Uterus (tissue), 4 donors: ENCODE measurements around the gene KIF26B. TPM values are rescaled to one million over a fixed set of nuclear protein-coding genes. Genes with fewer than 3 reads are reported as not detected.

Source experiments
- DNase-seq, 2 donors: peaks; one replicate each; pipeline ENCODE4 v3.0.0-alpha.2; 2019 to 2020
- H3K27ac ChIP-seq, 2 donors: fragments of 200-600 bp; sonication (generic); 1 replicate in 1 of 2; 2 replicates in 1 of 2; pipeline ENCODE4 v1.5.1; 2016 to 2018
- H3K27me3 ChIP-seq, 2 donors: fragments of 200-600 bp; sonication (generic); one replicate each; pipeline ENCODE4 v1.5.1; 2018 to 2019; ENCODE audit warnings: control low read depth in 1 of 2
- H3K36me3 ChIP-seq, 2 donors: fragments of 200-600 bp; sonication (generic); one replicate each; pipeline ENCODE4 v1.5.1; 2019; ENCODE audit warnings: control low read depth in 1 of 2
- H3K4me1 ChIP-seq, 2 donors: fragments of 200-600 bp; sonication (generic); one replicate each; pipeline ENCODE4 v1.5.1; 2018 to 2019; ENCODE audit warnings: control low read depth in 1 of 2
- H3K4me3 ChIP-seq, 2 donors: fragments of 200-600 bp; sonication (generic); 1 replicate in 1 of 2; 2 replicates in 1 of 2; pipeline ENCODE4 v1.5.1; 2018 to 2019; ENCODE audit warnings: mild to moderate bottlenecking in 1 of 2
- H3K9me3 ChIP-seq, 2 donors: fragments of 200-600 bp; sonication (generic); one replicate each; pipeline ENCODE4 v1.5.1; 2019; ENCODE audit warnings: control low read depth in 1 of 2
- CTCF ChIP-seq, 4 experiments: fragments of 200-600 bp in 2 of 4; fragments of 450-650 bp in 2 of 4; sonication (generic) in 2 of 4; IDR thresholded peaks; one replicate each; pipeline ENCODE4 v1.5.1; 2016 to 2019; ENCODE audit warnings: antibody characterized with exemption in 4 of 4, mild to moderate bottlenecking in 2 of 4, moderate library complexity in 1 of 4
- POLR2A ChIP-seq, 2 donors: fragments of 450-650 bp; IDR thresholded peaks; one replicate each; pipeline ENCODE4 v1.6.1; 2016; ENCODE audit warnings: antibody characterized with exemption in 2 of 2, mild to moderate bottlenecking in 1 of 2, moderate library complexity in 1 of 2
- intact Hi-C: fragments of 100-400 bp; cut with DNase I; formaldehyde crosslinking; loops from one replicate; pipeline ENCODE4 v1.15.1; 2023; ENCODE audit warnings: low total_unique reads
- total RNA-seq, 4 donors: library from RNA; depleted of rRNA in 3 of 4; stranded (reverse); fragments of >200 nt in 3 of 4; gene quantifications; one replicate each; pipeline versions ENCODE4 v1.1.0 to v1.2.4, GENCODE V29; 2014 to 2023
- donor health status: DM: yes; HTN: yes; CAD: no.

The KIF26B gene
- total RNA-seq, 4 donors from 2014 or later = 0.27 to 17.4 (median 1.3) TPM; not detected in 1

GRCh38 chr1:245404952-245405351, 250.2 kb downstream of the KIF26B start:
- Histone ChIP-seq H3K27me3 (no peaks in the 10 kb centered on the region), H3K9me3 (no peaks in the 10 kb centered on the region), H3K36me3 (no peaks in the 10 kb centered on the region), H3K4me1 (peaks cover 0 to 6% of the 10 kb centered on the region in 2 donors), H3K27ac (no peak overlapping the region), H3K4me3 (no peak overlapping the region)
- TF ChIP-seq CTCF (IDR thresholded peaks at IDR 0.05) = no peak
- no peak for TF ChIP-seq POLR2A (IDR thresholded peaks at IDR 0.05)
- no peak for DNase-seq
- intact Hi-C loops = no loop called here

- Histone ChIP-seq H3K4me1 (peaks cover 0 to 6% of the 10 kb centered on the region in 2 donors), H3K4me3 (no peak overlapping the region), H3K27ac (no peak overlapping the region), H3K9me3 (no peaks in the 10 kb centered on the region), H3K27me3 (no peaks in the 10 kb centered on the region), H3K36me3 (no peaks in the 10 kb centered on the region)
- intact Hi-C loops = no loop called here
- no peak for DNase-seq
- no peak for TF ChIP-seq POLR2A (IDR thresholded peaks at IDR 0.05)
- TF ChIP-seq CTCF (IDR thresholded peaks at IDR 0.05) = no peak
These were observed 251.6 kb downstream of the KIF26B start for GRCh38 chr1:245406426-245406825.

- peaks cover 0 to 6% of the 10 kb centered on the region in 2 donors for H3K4me1 ChIP-seq
- no peak for TF ChIP-seq CTCF (IDR thresholded peaks at IDR 0.05)
- TF ChIP-seq POLR2A (IDR thresholded peaks at IDR 0.05) = no peak
- H3K27ac ChIP-seq = no peak overlapping the region
- H3K4me3 ChIP-seq = no peak overlapping the region
- DNase-seq = no peak
- H3K9me3 ChIP-seq = no peaks in the 10 kb centered on the region
- no peaks in the 10 kb centered on the region for H3K27me3 ChIP-seq
- intact Hi-C loops = no loop called here
- H3K36me3 ChIP-seq = no peaks in the 10 kb centered on the region
These were observed 253.2 kb downstream of the KIF26B start for GRCh38 chr1:245407983-245408382.

- DNase-seq = peak in 1 of 2 donors; percentile 15
- no peak overlapping the region for H3K4me3 ChIP-seq
- H3K4me1 ChIP-seq = peaks cover 0 to 6% of the 10 kb centered on the region in 2 donors
- H3K36me3 ChIP-seq = no peaks in the 10 kb centered on the region
- H3K27ac ChIP-seq = no peak overlapping the region
- H3K9me3 ChIP-seq = no peaks in the 10 kb centered on the region
- H3K27me3 ChIP-seq = no peaks in the 10 kb centered on the region
- TF ChIP-seq CTCF (IDR thresholded peaks at IDR 0.05) = no peak
- no peak for TF ChIP-seq POLR2A (IDR thresholded peaks at IDR 0.05)
- intact Hi-C loops = no loop called here
These were observed 254.8 kb downstream of the KIF26B start for GRCh38 chr1:245409341-245410195.

GRCh38 chr1:245411245-245412036, 256.7 kb downstream of the KIF26B start:
- intact Hi-C loops = no loop called here

More at GRCh38 chr1:245411245-245412036, 256.7 kb downstream of the KIF26B start:
- Histone ChIP-seq H3K9me3 (no peaks in the 10 kb centered on the region), H3K36me3 (no peaks in the 10 kb centered on the region), H3K4me1 (peaks cover 0 to 6% of the 10 kb centered on the region in 2 donors), H3K4me3 (no peak overlapping the region), H3K27ac (no peak overlapping the region), H3K27me3 (no peaks in the 10 kb centered on the region)
- no peak for DNase-seq
- TF ChIP-seq POLR2A (IDR thresholded peaks at IDR 0.05) = no peak
- no peak for TF ChIP-seq CTCF (IDR thresholded peaks at IDR 0.05)
